Pons (tissue), 1 donor: ENCODE data around the gene EPS8.

ENCODE experiments used
- DNase-seq: peaks from one replicate; pipeline ENCODE4 v3.0.0-alpha.2; 2016; ENCODE audit warnings: low spot score

Gene EPS8

GRCh38 chr12:15789220-15790171 lies at the start of gene EPS8:
EPS8 (minus strand) TSS chr12:15789388; CDS start chr12:15682951, 106,437 bp downstream.
- peak; percentile 84 for DNase-seq

- DNase-seq, result no peak
These were observed 48.1 kb upstream of the EPS8 start for GRCh38 chr12:15837141-15837790.

GRCh38 chr12:15834575-15834974 lies 45.4 kb upstream of the EPS8 start:
- DNase-seq, result no peak

- DNase-seq, result no peak
These were observed 42.3 kb upstream of the EPS8 start for GRCh38 chr12:15831315-15831978.

GRCh38 chr12:15830538-15830937 lies 41.4 kb upstream of the EPS8 start:
- DNase-seq, result no peak

GRCh38 chr12:15829949-15830348 lies 40.8 kb upstream of the EPS8 start:
- DNase-seq, result no peak

GRCh38 chr12:15829255-15829654 lies 40.1 kb upstream of the EPS8 start:
- DNase-seq, result no peak

- no peak for DNase-seq
These were observed 37.9 kb upstream of the EPS8 start for GRCh38 chr12:15827136-15827535.

- DNase-seq, result no peak
These were observed 35.3 kb upstream of the EPS8 start for GRCh38 chr12:15824516-15824915.

- DNase-seq, result no peak
These were observed 34.4 kb upstream of the EPS8 start for GRCh38 chr12:15823360-15824128.

- DNase-seq, result no peak
These were observed 30.7 kb upstream of the EPS8 start for GRCh38 chr12:15819644-15820437.

GRCh38 chr12:15818418-15818817 lies 29.2 kb upstream of the EPS8 start:
- no peak for DNase-seq

- no peak for DNase-seq
These were observed 26.5 kb upstream of the EPS8 start for GRCh38 chr12:15815730-15816129.

- DNase-seq, result no peak
These were observed 22.3 kb upstream of the EPS8 start for GRCh38 chr12:15811214-15812127.

GRCh38 chr12:15808652-15809051 lies 19.5 kb upstream of the EPS8 start:
- DNase-seq, result no peak

- DNase-seq, result no peak
These were observed 19.1 kb upstream of the EPS8 start for GRCh38 chr12:15808250-15808649.

- no peak for DNase-seq
These were observed 17.6 kb upstream of the EPS8 start for GRCh38 chr12:15806826-15807225.

GRCh38 chr12:15801770-15802744 lies 12.9 kb upstream of the EPS8 start:
- DNase-seq, result no peak

- no peak for DNase-seq
These were observed 11.1 kb upstream of the EPS8 start for GRCh38 chr12:15800278-15800677.
